ENCODE data around the gene PLSCR5. TPM values are rescaled to one million over a fixed set of nuclear protein-coding genes. Genes with fewer than 3 reads are reported as not detected.

The PLSCR5 gene
- total and polyA plus RNA-seq, 7 experiments from 2014 or later: not detected

DNA sequence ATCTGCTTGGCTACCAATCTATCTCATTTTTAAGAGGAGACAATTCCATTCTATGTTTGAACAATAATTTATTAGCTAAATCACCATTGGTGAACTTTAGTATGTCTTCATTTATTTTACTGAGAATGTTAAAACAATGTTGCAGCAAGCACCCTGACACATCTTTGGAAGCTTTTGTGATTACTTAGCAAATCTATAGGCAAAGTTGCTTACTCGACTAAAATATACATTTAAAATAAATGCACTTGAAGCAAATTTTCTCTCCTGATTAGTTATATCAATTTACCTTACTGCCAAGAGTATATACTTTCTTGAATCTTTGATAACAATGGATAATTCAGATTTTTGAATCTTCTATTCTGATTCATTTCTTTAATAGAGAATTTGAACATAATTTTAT is 31.0 kb downstream of the PLSCR5 start:
- no peak overlapping the region for H3K27ac ChIP-seq (ENCODE audit: low read depth, low read length)
- H3K27ac Mint-ChIP-seq: no peak overlapping the region
- peaks cover 0 to 40% (median 0%) of the 10 kb centered on the region in 5 donors for H3K27me3 Mint-ChIP-seq
- POLR2A ChIA-PET: no interaction called here
- no peaks in the 10 kb centered on the region for H3K4me1 Mint-ChIP-seq
- H3K4me3 Mint-ChIP-seq: no peak overlapping the region
- H3K9me3 ChIP-seq (ENCODE audit: control insufficient read depth in 2 of 3, low read length in 3 of 3): no peaks in the 10 kb centered on the region
- no peak for ATAC-seq
- CTCF ChIA-PET: interaction anchor here (0.8 kb wide), 1 partner anchor 354 kb away, joined by 3 read pairs; no protein-coding TSS in a partner anchor
- H3K9me3 Mint-ChIP-seq: no peaks in the 10 kb centered on the region
- no peaks in the 10 kb centered on the region for H3K36me3 ChIP-seq (ENCODE audit: control insufficient read depth in 2 of 3, insufficient read depth in 3 of 3, low read length in 3 of 3)
- H3K27me3 ChIP-seq (ENCODE audit: control insufficient read depth in 2 of 2, insufficient read depth in 2 of 2, low read length in 2 of 2): no peaks in the 10 kb centered on the region
- no peaks in the 10 kb centered on the region for H3K36me3 Mint-ChIP-seq
- H3K4me1 ChIP-seq (ENCODE audit: control insufficient read depth in 2 of 2, insufficient read depth in 2 of 2, low read length in 2 of 2): no peaks in the 10 kb centered on the region
- no peak for DNase-seq
- intact Hi-C loops (cut with micrococcal nuclease): no loop called here
- H3K4me3 ChIP-seq (ENCODE audit: low read length): no peak overlapping the region

- Histone ChIP-seq H3K27me3 (ENCODE audit: control insufficient read depth in 2 of 2, insufficient read depth in 2 of 2, low read length in 2 of 2) (no peaks in the 10 kb centered on the region), H3K4me1 (ENCODE audit: control insufficient read depth in 2 of 2, insufficient read depth in 2 of 2, low read length in 2 of 2) (no peaks in the 10 kb centered on the region), H3K9me3 (ENCODE audit: control insufficient read depth in 2 of 3, low read length in 3 of 3) (no peaks in the 10 kb centered on the region), H3K27ac (ENCODE audit: low read depth, low read length) (no peak overlapping the region), H3K36me3 (ENCODE audit: control insufficient read depth in 2 of 3, insufficient read depth in 3 of 3, low read length in 3 of 3) (no peaks in the 10 kb centered on the region), H3K4me3 (ENCODE audit: low read length) (no peak overlapping the region)
- H3K27ac Mint-ChIP-seq: no peak overlapping the region
- intact Hi-C loops (cut with micrococcal nuclease): no loop called here
- H3K4me3 Mint-ChIP-seq: no peak overlapping the region
- no peak for DNase-seq
- no peaks in the 10 kb centered on the region for H3K9me3 Mint-ChIP-seq
- H3K36me3 Mint-ChIP-seq: peaks cover 0 to 2% (median 0%) of the 10 kb centered on the region in 5 donors
- CTCF ChIA-PET: no interaction called here
- H3K4me1 Mint-ChIP-seq: no peaks in the 10 kb centered on the region
- ATAC-seq: no peak
- POLR2A ChIA-PET: no interaction called here
- H3K27me3 Mint-ChIP-seq: peaks cover 0 to 31% (median 0%) of the 10 kb centered on the region in 5 donors
These were observed 35.8 kb downstream of the PLSCR5 start for GRCh38 chr3:146569314-146569713.

DNA sequence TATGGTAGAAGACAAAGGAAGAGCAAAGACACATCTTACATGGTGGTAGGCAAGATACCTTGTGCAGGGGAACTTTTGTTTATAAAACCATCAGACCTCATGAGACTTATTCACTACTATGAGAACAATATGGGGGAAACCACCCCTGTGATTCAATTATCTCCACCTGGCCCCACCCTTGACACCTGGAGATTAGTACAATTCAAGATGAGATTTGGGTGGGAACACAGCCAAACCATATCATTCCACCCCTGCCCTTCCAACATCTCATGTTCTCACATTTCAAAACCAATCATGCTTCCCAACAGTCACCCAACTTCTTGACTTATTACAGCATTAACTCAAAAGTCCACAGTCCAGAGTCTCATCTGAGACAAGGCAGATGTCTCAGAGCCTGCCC is 39.0 kb downstream of the PLSCR5 start:
- no peak overlapping the region for H3K4me3 Mint-ChIP-seq
- DNase-seq (no peak), ATAC-seq (no peak)
- Histone ChIP-seq H3K4me3 (ENCODE audit: low read length) (no peak overlapping the region), H3K9me3 (ENCODE audit: control insufficient read depth in 2 of 3, low read length in 3 of 3) (no peaks in the 10 kb centered on the region), H3K27ac (ENCODE audit: low read depth, low read length) (no peak overlapping the region), H3K27me3 (ENCODE audit: control insufficient read depth in 2 of 2, insufficient read depth in 2 of 2, low read length in 2 of 2) (no peaks in the 10 kb centered on the region), H3K36me3 (ENCODE audit: control insufficient read depth in 2 of 3, insufficient read depth in 3 of 3, low read length in 3 of 3) (no peaks in the 10 kb centered on the region), H3K4me1 (ENCODE audit: control insufficient read depth in 2 of 2, insufficient read depth in 2 of 2, low read length in 2 of 2) (no peaks in the 10 kb centered on the region)
- H3K27ac Mint-ChIP-seq: no peak overlapping the region
- ChIA-PET CTCF (no interaction called here), POLR2A (no interaction called here)
- intact Hi-C loops (cut with micrococcal nuclease): no loop called here
- H3K4me1 Mint-ChIP-seq: no peaks in the 10 kb centered on the region
- peaks cover 0 to 6% (median 2%) of the 10 kb centered on the region in 11 donors for H3K9me3 Mint-ChIP-seq
- H3K27me3 Mint-ChIP-seq: peaks cover 0 to 24% (median 3%) of the 10 kb centered on the region in 5 donors
- H3K36me3 Mint-ChIP-seq: peaks cover 0 to 6% (median 0%) of the 10 kb centered on the region in 5 donors

GRCh38 chr3:146561879-146562278 is 43.3 kb downstream of the PLSCR5 start:
- intact Hi-C loops (cut with micrococcal nuclease): no loop called here
- Mint-ChIP-seq H3K36me3 (peaks cover 0 to 8% (median 0%) of the 10 kb centered on the region in 5 donors), H3K4me3 (no peak overlapping the region), H3K27ac (no peak overlapping the region), H3K4me1 (no peaks in the 10 kb centered on the region), H3K9me3 (peaks cover 0 to 6% (median 2%) of the 10 kb centered on the region in 11 donors), H3K27me3 (peaks cover 0 to 17% (median 0%) of the 10 kb centered on the region in 5 donors)
- Histone ChIP-seq H3K9me3 (ENCODE audit: control insufficient read depth in 2 of 3, low read length in 3 of 3) (no peaks in the 10 kb centered on the region), H3K27ac (ENCODE audit: low read depth, low read length) (no peak overlapping the region), H3K27me3 (ENCODE audit: control insufficient read depth in 2 of 2, insufficient read depth in 2 of 2, low read length in 2 of 2) (no peaks in the 10 kb centered on the region), H3K4me1 (ENCODE audit: control insufficient read depth in 2 of 2, insufficient read depth in 2 of 2, low read length in 2 of 2) (no peaks in the 10 kb centered on the region), H3K4me3 (ENCODE audit: low read length) (no peak overlapping the region), H3K36me3 (ENCODE audit: control insufficient read depth in 2 of 3, insufficient read depth in 3 of 3, low read length in 3 of 3) (no peaks in the 10 kb centered on the region)
- DNase-seq (no peak), ATAC-seq (no peak)
- POLR2A ChIA-PET: no interaction called here
- CTCF ChIA-PET: no interaction called here

- CTCF ChIA-PET: no interaction called here
- no peaks in the 10 kb centered on the region for H3K36me3 ChIP-seq (ENCODE audit: control insufficient read depth in 2 of 3, insufficient read depth in 3 of 3, low read length in 3 of 3)
- no peaks in the 10 kb centered on the region for H3K9me3 ChIP-seq (ENCODE audit: control insufficient read depth in 2 of 3, low read length in 3 of 3)
- H3K4me1 ChIP-seq (ENCODE audit: control insufficient read depth in 2 of 2, insufficient read depth in 2 of 2, low read length in 2 of 2): no peaks in the 10 kb centered on the region
- no peak for DNase-seq
- Mint-ChIP-seq H3K4me1 (no peaks in the 10 kb centered on the region), H3K36me3 (peaks cover 0 to 8% (median 0%) of the 10 kb centered on the region in 5 donors), H3K4me3 (no peak overlapping the region), H3K27ac (no peak overlapping the region), H3K27me3 (peaks cover 0 to 17% (median 0%) of the 10 kb centered on the region in 5 donors), H3K9me3 (peaks cover 0 to 6% (median 2%) of the 10 kb centered on the region in 11 donors)
- H3K4me3 ChIP-seq (ENCODE audit: low read length): no peak overlapping the region
- H3K27ac ChIP-seq (ENCODE audit: low read depth, low read length): no peak overlapping the region
- no peak for ATAC-seq
- no peaks in the 10 kb centered on the region for H3K27me3 ChIP-seq (ENCODE audit: control insufficient read depth in 2 of 2, insufficient read depth in 2 of 2, low read length in 2 of 2)
- intact Hi-C loops (cut with micrococcal nuclease): no loop called here
- POLR2A ChIA-PET: no interaction called here
These were observed 43.7 kb downstream of the PLSCR5 start for GRCh38 chr3:146561463-146561862.

DNA sequence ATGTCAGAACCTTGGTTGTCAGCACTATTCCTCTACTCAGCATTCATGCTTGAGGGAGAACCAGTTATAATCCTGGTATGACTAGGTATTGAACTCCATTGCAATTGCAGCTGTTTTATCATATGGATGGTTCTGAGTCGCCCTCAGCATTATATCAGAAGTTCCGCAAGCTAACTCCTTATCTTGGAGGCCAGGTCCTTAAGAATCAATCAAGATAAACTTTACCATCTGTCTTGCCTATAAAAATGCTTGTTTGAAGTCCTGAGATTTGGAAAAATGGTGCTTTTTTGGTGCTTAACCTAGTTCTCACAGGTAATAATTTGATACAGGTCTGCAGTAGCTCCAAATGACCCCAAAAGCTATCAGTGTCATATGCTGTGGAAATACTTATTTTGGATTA is 44.5 kb downstream of the PLSCR5 start:
- Mint-ChIP-seq H3K27ac (no peak overlapping the region), H3K36me3 (peaks cover 0 to 9% (median 0%) of the 10 kb centered on the region in 5 donors), H3K4me1 (no peaks in the 10 kb centered on the region), H3K4me3 (no peak overlapping the region), H3K27me3 (peaks cover 0 to 17% (median 0%) of the 10 kb centered on the region in 5 donors), H3K9me3 (peaks cover 0 to 6% (median 2%) of the 10 kb centered on the region in 11 donors)
- ATAC-seq: no peak
- H3K9me3 ChIP-seq (ENCODE audit: control insufficient read depth in 2 of 3, low read length in 3 of 3): no peaks in the 10 kb centered on the region
- no peak for DNase-seq
- intact Hi-C loops (cut with micrococcal nuclease): no loop called here
- POLR2A ChIA-PET: no interaction called here
- no peaks in the 10 kb centered on the region for H3K27me3 ChIP-seq (ENCODE audit: control insufficient read depth in 2 of 2, insufficient read depth in 2 of 2, low read length in 2 of 2)
- H3K27ac ChIP-seq (ENCODE audit: low read depth, low read length): no peak overlapping the region
- H3K4me3 ChIP-seq (ENCODE audit: low read length): no peak overlapping the region
- H3K4me1 ChIP-seq (ENCODE audit: control insufficient read depth in 2 of 2, insufficient read depth in 2 of 2, low read length in 2 of 2): no peaks in the 10 kb centered on the region
- H3K36me3 ChIP-seq (ENCODE audit: control insufficient read depth in 2 of 3, insufficient read depth in 3 of 3, low read length in 3 of 3): no peaks in the 10 kb centered on the region
- CTCF ChIA-PET: no interaction called here

GRCh38 chr3:146559388-146559787 is 45.8 kb downstream of the PLSCR5 start:
- Mint-ChIP-seq H3K27ac (no peak overlapping the region), H3K9me3 (peaks cover 0 to 6% (median 2%) of the 10 kb centered on the region in 11 donors), H3K27me3 (peaks cover 0 to 17% (median 0%) of the 10 kb centered on the region in 5 donors), H3K4me1 (peaks cover 0 to 1% (median 0%) of the 10 kb centered on the region in 7 donors), H3K4me3 (no peak overlapping the region), H3K36me3 (peaks cover 0 to 9% (median 0%) of the 10 kb centered on the region in 5 donors)
- ChIA-PET CTCF (no interaction called here), POLR2A (no interaction called here)
- H3K27ac ChIP-seq (ENCODE audit: low read depth, low read length): no peak overlapping the region
- ATAC-seq (no peak), DNase-seq (no peak)
- no peaks in the 10 kb centered on the region for H3K9me3 ChIP-seq (ENCODE audit: control insufficient read depth in 2 of 3, low read length in 3 of 3)
- intact Hi-C loops (cut with micrococcal nuclease): no loop called here
- H3K4me1 ChIP-seq (ENCODE audit: control insufficient read depth in 2 of 2, insufficient read depth in 2 of 2, low read length in 2 of 2): no peaks in the 10 kb centered on the region
- H3K36me3 ChIP-seq (ENCODE audit: control insufficient read depth in 2 of 3, insufficient read depth in 3 of 3, low read length in 3 of 3): no peaks in the 10 kb centered on the region
- H3K27me3 ChIP-seq (ENCODE audit: control insufficient read depth in 2 of 2, insufficient read depth in 2 of 2, low read length in 2 of 2): no peaks in the 10 kb centered on the region
- H3K4me3 ChIP-seq (ENCODE audit: low read length): no peak overlapping the region

Data from naive thymus-derived CD4-positive, alpha-beta T cell (primary cell).